MCF 10A (cell line): ENCODE data around the gene UMODL1. TPM values are rescaled to one million over a fixed set of nuclear protein-coding genes. Genes with fewer than 3 reads are reported as not detected.

Experiments
- BruUV-seq: library from RNA; stranded (reverse); fragments of 400-500 nt; replicated peaks from 2 replicates; lab custom pipeline; 2021; lab: Mats Ljungman, UMichigan
- CTCF ChIA-PET: fragments of 300-600 bp; sonication (Branson Sonifier 250); formaldehyde crosslinking; extraction: SDS; loops from one replicate; lab custom pipeline; 2021; ENCODE audit warnings: antibody characterized with exemption, inconsistent platforms; lab: Yijun Ruan, JAX
- POLR2A ChIA-PET: fragments of 300-600, 350-650 bp; sonication (Branson Sonifier 250); formaldehyde crosslinking; extraction: SDS; loops from one replicate; lab custom pipeline; 2020; ENCODE audit warnings: antibody characterized with exemption, inconsistent platforms; lab: Yijun Ruan, JAX
- DNase-seq: peaks from one replicate; pipeline ENCODE4 v3.0.0-alpha.2; 2018; ENCODE audit not compliant: unreplicated experiment
- H3K27ac Mint-ChIP-seq: one replicate; pipeline ENCODE4 v1.8.0; 2022; ENCODE audit warnings: mild to moderate bottlenecking, low read depth, mixed read lengths; ENCODE audit not compliant: unreplicated experiment
- H3K27me3 Mint-ChIP-seq: one replicate; pipeline ENCODE4 v1.8.0; 2022; ENCODE audit warnings: mixed read lengths; ENCODE audit not compliant: insufficient read depth, unreplicated experiment
- H3K36me3 Mint-ChIP-seq: one replicate; pipeline ENCODE4 v1.8.0; 2022; ENCODE audit warnings: mild to moderate bottlenecking, moderate library complexity, mixed read lengths; ENCODE audit not compliant: insufficient read depth, unreplicated experiment
- H3K4me1 Mint-ChIP-seq: one replicate; pipeline ENCODE4 v1.8.0; 2022; ENCODE audit warnings: mixed read lengths; ENCODE audit not compliant: insufficient read depth, unreplicated experiment
- H3K4me3 Mint-ChIP-seq: one replicate; pipeline ENCODE4 v1.8.0; 2022; ENCODE audit warnings: mild to moderate bottlenecking, moderate library complexity, mixed read lengths; ENCODE audit not compliant: unreplicated experiment
- H3K9me3 Mint-ChIP-seq: one replicate; pipeline ENCODE4 v1.8.0; 2022; ENCODE audit warnings: mixed read lengths; ENCODE audit not compliant: unreplicated experiment
- CTCF ChIP-seq: fragments of 200-600 bp; IDR thresholded peaks from one replicate; pipeline ENCODE4 v1.8.0; 2022; ENCODE audit warnings: antibody characterized with exemption, mild to moderate bottlenecking; ENCODE audit not compliant: unreplicated experiment
- intact Hi-C: fragments of 100-400 bp; cut with micrococcal nuclease; formaldehyde crosslinking; loops from 2 replicates; pipeline ENCODE4 v1.14.1; 2022
- total RNA-seq: library from RNA; stranded (reverse); gene quantifications from 2 replicates; pipeline ENCODE4 v1.2.3, GENCODE V29; 2022

Gene UMODL1
- total RNA-seq, 1 experiment from 2014 or later, result not detected

- no peak overlapping the region for H3K27ac Mint-ChIP-seq
- BruUV-seq, result no TSS peak
- POLR2A ChIA-PET, result interaction anchor here (2.3 kb wide), 1 partner anchor 10 kb away, joined by 7 read pairs; no protein-coding TSS in a partner anchor
- CTCF ChIA-PET, result interaction anchor here (0.7 to 1.2 kb wide), 3 partner anchors 13 to 318 kb away, joined by 4 to 5 read pairs (median 4); no protein-coding TSS in a partner anchor
- H3K9me3 Mint-ChIP-seq, result no peaks in the 10 kb centered on the region
- no peak overlapping the region for H3K4me3 Mint-ChIP-seq
- DNase-seq, result no peak
- H3K4me1 Mint-ChIP-seq, result no peaks in the 10 kb centered on the region
- intact Hi-C loops, result no loop called here
- H3K27me3 Mint-ChIP-seq, result no peaks in the 10 kb centered on the region
- H3K36me3 Mint-ChIP-seq, result no peaks in the 10 kb centered on the region
- no peak for TF ChIP-seq CTCF
Measured at GRCh38 chr21:42130441-42130840, 59.3 kb downstream of the UMODL1 start.

GRCh38 chr21:42132183-42132582 lies 61.1 kb downstream of the UMODL1 start:
- TF ChIP-seq CTCF, result no peak

GRCh38 chr21:42133131-42133530 lies 62.0 kb downstream of the UMODL1 start:
- no peaks in the 10 kb centered on the region for H3K36me3 Mint-ChIP-seq
- TF ChIP-seq CTCF, result no peak
- BruUV-seq, result no TSS peak
- no peak overlapping the region for H3K27ac Mint-ChIP-seq
- H3K4me3 Mint-ChIP-seq, result no peak overlapping the region
- intact Hi-C loops, result no loop called here
- POLR2A ChIA-PET, result no interaction called here
- no peaks in the 10 kb centered on the region for H3K4me1 Mint-ChIP-seq
- no peaks in the 10 kb centered on the region for H3K9me3 Mint-ChIP-seq
- CTCF ChIA-PET, result no interaction called here
- no peak for DNase-seq
- H3K27me3 Mint-ChIP-seq, result no peaks in the 10 kb centered on the region

More at GRCh38 chr21:42132183-42132582, 61.1 kb downstream of the UMODL1 start:
- no peak for DNase-seq
- CTCF ChIA-PET, result no interaction called here
- intact Hi-C loops, result no loop called here
- H3K9me3 Mint-ChIP-seq, result no peaks in the 10 kb centered on the region
- H3K36me3 Mint-ChIP-seq, result no peaks in the 10 kb centered on the region
- no TSS peak for BruUV-seq
- no peaks in the 10 kb centered on the region for H3K27me3 Mint-ChIP-seq
- POLR2A ChIA-PET, result no interaction called here
- H3K27ac Mint-ChIP-seq, result no peak overlapping the region
- H3K4me3 Mint-ChIP-seq, result no peak overlapping the region
- no peaks in the 10 kb centered on the region for H3K4me1 Mint-ChIP-seq

GRCh38 chr21:42135386-42136052 lies 64.4 kb downstream of the UMODL1 start:
- H3K4me3 Mint-ChIP-seq, result no peak overlapping the region
- CTCF ChIA-PET, result no interaction called here

More at GRCh38 chr21:42135386-42136052, 64.4 kb downstream of the UMODL1 start:
- Mint-ChIP-seq H3K27ac (no peak overlapping the region), H3K9me3 (no peaks in the 10 kb centered on the region), H3K36me3 (no peaks in the 10 kb centered on the region), H3K27me3 (no peaks in the 10 kb centered on the region), H3K4me1 (no peaks in the 10 kb centered on the region)
- intact Hi-C loops, result no loop called here
- no peak for DNase-seq
- no peak for TF ChIP-seq CTCF
- BruUV-seq, result no TSS peak
- POLR2A ChIA-PET, result interaction anchor here (0.7 kb wide), 1 partner anchor 10 kb away, joined by 3 read pairs; no protein-coding TSS in a partner anchor
